WTC11 (cell line): Measurements from ENCODE around the gene ZNF526. TPM values are rescaled to one million over a fixed set of nuclear protein-coding genes. Genes with fewer than 3 reads are reported as not detected.

Experiments
- ATAC-seq: fragments of 200-7000 bp; cut with Tn5 transposase; 2 replicates; pipeline ENCODE4 v1.10.0; 2021; ENCODE audit warnings: mild to moderate bottlenecking, moderate library complexity
- CTCF ChIA-PET: fragments of 300-600 bp; sonication (Branson Sonifier 250); formaldehyde crosslinking; loops from one replicate; lab custom pipeline; 2021; ENCODE audit warnings: antibody characterized with exemption; lab: Charles Lee
- POLR2A ChIA-PET: fragments of 350-600 bp; sonication (Branson Sonifier 250); formaldehyde crosslinking; loops from one replicate; lab custom pipeline; 2021; ENCODE audit warnings: antibody characterized with exemption; lab: Charles Lee
- DNase-seq: peaks from one replicate; pipeline ENCODE4 v3.0.0; 2021; ENCODE audit warnings: low spot score
- H3K27ac Mint-ChIP-seq: 2 replicates; pipeline ENCODE4 v1.8.0; 2021; ENCODE audit warnings: mixed read lengths
- H3K27me3 Mint-ChIP-seq: 2 replicates; pipeline ENCODE4 v1.8.0; 2021; ENCODE audit warnings: low read depth, mild to moderate bottlenecking, moderate library complexity, mixed read lengths
- H3K36me3 Mint-ChIP-seq: 2 replicates; pipeline ENCODE4 v1.8.0; 2021; ENCODE audit warnings: mixed read lengths
- H3K4me1 Mint-ChIP-seq: 2 replicates; pipeline ENCODE4 v1.8.0; 2022; ENCODE audit warnings: mixed read lengths
- H3K4me3 Mint-ChIP-seq: 2 replicates; pipeline ENCODE4 v1.8.0; 2021; ENCODE audit warnings: mild to moderate bottlenecking, moderate library complexity, mixed read lengths
- H3K9me3 Mint-ChIP-seq: 2 replicates; pipeline ENCODE4 v1.8.0; 2021; ENCODE audit warnings: mixed read lengths
- FOXJ3 ChIP-seq: sonication (generic); formaldehyde crosslinking; IDR thresholded peaks from 2 replicates; pipeline ENCODE4 v1.9.0; 2021; ENCODE audit warnings: missing genetic modification reagents, mild to moderate bottlenecking, borderline replicate concordance
- FOXK1 ChIP-seq: sonication (generic); formaldehyde crosslinking; IDR thresholded peaks from 2 replicates; pipeline ENCODE4 v1.8.0; 2022; ENCODE audit warnings: mild to moderate bottlenecking, moderate library complexity, missing genetic modification reagents
- FOXP4 ChIP-seq: sonication (generic); formaldehyde crosslinking; IDR thresholded peaks from 2 replicates; pipeline ENCODE4 v1.8.0; 2022; ENCODE audit warnings: mild to moderate bottlenecking, missing genetic modification reagents
- GRHL2 ChIP-seq: fragments of 250-450 bp; sonication (Bioruptor Pico); IDR thresholded peaks from 2 replicates; pipeline ENCODE4 v1.8.0; 2022; ENCODE audit warnings: mild to moderate bottlenecking, moderate library complexity; ENCODE audit not compliant: insufficient replicate concordance, severe bottlenecking
- KAT7 ChIP-seq: sonication (generic); formaldehyde crosslinking; IDR thresholded peaks from 2 replicates; pipeline ENCODE4 v1.8.1; 2023; ENCODE audit warnings: missing genetic modification reagents, mild to moderate bottlenecking, borderline replicate concordance
- MLX ChIP-seq: sonication (generic); formaldehyde crosslinking; IDR thresholded peaks from 2 replicates; pipeline ENCODE4 v1.8.1; 2023; ENCODE audit warnings: mild to moderate bottlenecking, missing genetic modification reagents, moderate library complexity
- MYBL2 ChIP-seq: sonication (generic); formaldehyde crosslinking; IDR thresholded peaks from 2 replicates; pipeline ENCODE4 v1.8.1; 2023; ENCODE audit warnings: mild to moderate bottlenecking, moderate library complexity, missing genetic modification reagents
- NR3C1 ChIP-seq: sonication (generic); formaldehyde crosslinking; conservative IDR thresholded peaks from 2 replicates; pipeline ENCODE4 v1.8.1; 2023; ENCODE audit warnings: low read depth, mild to moderate bottlenecking, missing genetic modification reagents
- PREB ChIP-seq: sonication (generic); formaldehyde crosslinking; IDR thresholded peaks from 2 replicates; pipeline ENCODE4 v1.8.1; 2022; ENCODE audit warnings: mild to moderate bottlenecking, missing genetic modification reagents, moderate library complexity, borderline replicate concordance
- SMAD3 ChIP-seq: sonication (generic); formaldehyde crosslinking; IDR thresholded peaks from 2 replicates; pipeline ENCODE4 v1.8.0; 2022; ENCODE audit warnings: missing genetic modification reagents, mild to moderate bottlenecking, borderline replicate concordance
- SOX15 ChIP-seq: fragments of 250-450 bp; sonication (Bioruptor Pico); IDR thresholded peaks from 2 replicates; pipeline ENCODE4 v1.9.0; 2021; ENCODE audit warnings: mild to moderate bottlenecking
- SP1 ChIP-seq: sonication (generic); formaldehyde crosslinking; conservative IDR thresholded peaks from 2 replicates; pipeline ENCODE4 v1.8.1; 2022; ENCODE audit warnings: missing genetic modification reagents
- TCF7 ChIP-seq: sonication (generic); formaldehyde crosslinking; IDR thresholded peaks from 2 replicates; pipeline ENCODE4 v1.8.0; 2022; ENCODE audit warnings: mild to moderate bottlenecking, low read depth, missing genetic modification reagents, moderate library complexity
- ZNF416 ChIP-seq: fragments of 250-450 bp; sonication (Bioruptor Pico); IDR thresholded peaks from 2 replicates; pipeline ENCODE4 v1.9.0; 2021; ENCODE audit warnings: mild to moderate bottlenecking, inconsistent platforms
- total RNA-seq: library from RNA; stranded (reverse); gene quantifications from 3 replicates; pipeline ENCODE4 v1.2.3, GENCODE V29; 2021
- TF ChIP-seq, protein P1 (sequence below): sonication (generic); formaldehyde crosslinking; conservative IDR thresholded peaks from 2 replicates; pipeline ENCODE4 v1.8.1; 2023; ENCODE audit warnings: mild to moderate bottlenecking, low read depth, missing genetic modification reagents, moderate library complexity
- TF ChIP-seq, protein P2 (sequence below): fragments of 250-450 bp; sonication (Bioruptor Pico); IDR thresholded peaks from 2 replicates; pipeline ENCODE4 v1.9.0; 2021; ENCODE audit warnings: moderate library complexity, mild to moderate bottlenecking, inconsistent platforms, borderline replicate concordance
- TF ChIP-seq, protein P3 (sequence below): sonication (generic); formaldehyde crosslinking; IDR thresholded peaks from 2 replicates; pipeline ENCODE4 v1.8.1; 2022; ENCODE audit warnings: low read depth, mild to moderate bottlenecking, moderate library complexity, missing genetic modification reagents, borderline replicate concordance
- TF ChIP-seq, protein P4 (sequence below): sonication (generic); formaldehyde crosslinking; conservative IDR thresholded peaks from 2 replicates; pipeline ENCODE4 v1.8.1; 2022; ENCODE audit warnings: mild to moderate bottlenecking, missing genetic modification reagents

ZNF526 gene
- total RNA-seq, 1 experiment from 2014 or later = 18.3 TPM

GRCh38 chr19:42272989-42273406 is 52.9 kb downstream of the ZNF526 start (continued):
- TF ChIP-seq, protein P1, sequence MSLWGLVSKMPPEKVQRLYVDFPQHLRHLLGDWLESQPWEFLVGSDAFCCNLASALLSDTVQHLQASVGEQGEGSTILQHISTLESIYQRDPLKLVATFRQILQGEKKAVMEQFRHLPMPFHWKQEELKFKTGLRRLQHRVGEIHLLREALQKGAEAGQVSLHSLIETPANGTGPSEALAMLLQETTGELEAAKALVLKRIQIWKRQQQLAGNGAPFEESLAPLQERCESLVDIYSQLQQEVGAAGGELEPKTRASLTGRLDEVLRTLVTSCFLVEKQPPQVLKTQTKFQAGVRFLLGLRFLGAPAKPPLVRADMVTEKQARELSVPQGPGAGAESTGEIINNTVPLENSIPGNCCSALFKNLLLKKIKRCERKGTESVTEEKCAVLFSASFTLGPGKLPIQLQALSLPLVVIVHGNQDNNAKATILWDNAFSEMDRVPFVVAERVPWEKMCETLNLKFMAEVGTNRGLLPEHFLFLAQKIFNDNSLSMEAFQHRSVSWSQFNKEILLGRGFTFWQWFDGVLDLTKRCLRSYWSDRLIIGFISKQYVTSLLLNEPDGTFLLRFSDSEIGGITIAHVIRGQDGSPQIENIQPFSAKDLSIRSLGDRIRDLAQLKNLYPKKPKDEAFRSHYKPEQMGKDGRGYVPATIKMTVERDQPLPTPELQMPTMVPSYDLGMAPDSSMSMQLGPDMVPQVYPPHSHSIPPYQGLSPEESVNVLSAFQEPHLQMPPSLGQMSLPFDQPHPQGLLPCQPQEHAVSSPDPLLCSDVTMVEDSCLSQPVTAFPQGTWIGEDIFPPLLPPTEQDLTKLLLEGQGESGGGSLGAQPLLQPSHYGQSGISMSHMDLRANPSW (CRISPR knock-in tag) = no peak

- no peak for ATAC-seq
- POLR2A ChIA-PET = no interaction called here
- H3K4me3 Mint-ChIP-seq = no peak overlapping the region
- CTCF ChIA-PET = no interaction called here
- no peaks in the 10 kb centered on the region for H3K9me3 Mint-ChIP-seq
- 0 out of 2 replicates have a peak, but pooled peaks cover 2% of the 10 kb centered on the region for H3K36me3 Mint-ChIP-seq
- TF ChIP-seq TCF7 (CRISPR knock-in tag) = no peak
- no peak for TF ChIP-seq FOXJ3 (CRISPR knock-in tag)
- TF ChIP-seq SP1 (CRISPR knock-in tag) = no peak
- TF ChIP-seq MYBL2 (CRISPR knock-in tag) = no peak
- TF ChIP-seq, protein P2, sequence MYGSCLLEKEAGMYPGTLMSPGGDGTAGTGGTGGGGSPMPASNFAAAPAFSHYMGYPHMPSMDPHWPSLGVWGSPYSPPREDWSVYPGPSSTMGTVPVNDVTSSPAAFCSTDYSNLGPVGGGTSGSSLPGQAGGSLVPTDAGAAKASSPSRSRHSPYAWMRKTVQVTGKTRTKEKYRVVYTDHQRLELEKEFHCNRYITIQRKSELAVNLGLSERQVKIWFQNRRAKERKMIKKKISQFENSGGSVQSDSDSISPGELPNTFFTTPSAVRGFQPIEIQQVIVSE (CRISPR knock-in tag) = no peak
- TF ChIP-seq SOX15 (CRISPR knock-in tag) = no peak
- TF ChIP-seq, protein P1 (CRISPR knock-in tag) = no peak
- TF ChIP-seq PREB (CRISPR knock-in tag) = no peak
- TF ChIP-seq, protein P3, sequence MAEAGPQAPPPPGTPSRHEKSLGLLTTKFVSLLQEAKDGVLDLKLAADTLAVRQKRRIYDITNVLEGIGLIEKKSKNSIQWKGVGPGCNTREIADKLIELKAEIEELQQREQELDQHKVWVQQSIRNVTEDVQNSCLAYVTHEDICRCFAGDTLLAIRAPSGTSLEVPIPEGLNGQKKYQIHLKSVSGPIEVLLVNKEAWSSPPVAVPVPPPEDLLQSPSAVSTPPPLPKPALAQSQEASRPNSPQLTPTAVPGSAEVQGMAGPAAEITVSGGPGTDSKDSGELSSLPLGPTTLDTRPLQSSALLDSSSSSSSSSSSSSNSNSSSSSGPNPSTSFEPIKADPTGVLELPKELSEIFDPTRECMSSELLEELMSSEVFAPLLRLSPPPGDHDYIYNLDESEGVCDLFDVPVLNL (CRISPR knock-in tag) = no peak
- TF ChIP-seq FOXP4 (CRISPR knock-in tag) = no peak
- TF ChIP-seq NR3C1 (CRISPR knock-in tag) = no peak
- TF ChIP-seq SMAD3 (CRISPR knock-in tag) = no peak
- no peak for TF ChIP-seq FOXK1
- TF ChIP-seq ZNF416 (CRISPR knock-in tag) = no peak
- TF ChIP-seq GRHL2 (CRISPR knock-in tag) = no peak
- no peak for TF ChIP-seq KAT7 (CRISPR knock-in tag)
- TF ChIP-seq MLX (CRISPR knock-in tag) = no peak
- TF ChIP-seq, protein P4, sequence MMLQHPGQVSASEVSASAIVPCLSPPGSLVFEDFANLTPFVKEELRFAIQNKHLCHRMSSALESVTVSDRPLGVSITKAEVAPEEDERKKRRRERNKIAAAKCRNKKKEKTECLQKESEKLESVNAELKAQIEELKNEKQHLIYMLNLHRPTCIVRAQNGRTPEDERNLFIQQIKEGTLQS = no peak
- TF ChIP-seq, all 79 proteins: peak for 0
- peaks cover 18% of the 10 kb centered on the region for H3K4me1 Mint-ChIP-seq
- no peaks in the 10 kb centered on the region for H3K27me3 Mint-ChIP-seq
- DNase-seq = no peak
- no peak overlapping the region for H3K27ac Mint-ChIP-seq
Observed at GRCh38 chr19:42273407-42274064, 53.4 kb downstream of the ZNF526 start.
